Stimulated activated naive CD4-positive, alpha-beta T cell treated with Interleukin-2 at 50 U/mL for 16 hours (primary cell): Measurements from ENCODE around the gene ZFYVE28.

ENCODE experiments used
- DNase-seq: peaks from one replicate; lab custom pipeline; 2025; lab: John Stamatoyannopoulos, UW

The ZFYVE28 gene

DNA sequence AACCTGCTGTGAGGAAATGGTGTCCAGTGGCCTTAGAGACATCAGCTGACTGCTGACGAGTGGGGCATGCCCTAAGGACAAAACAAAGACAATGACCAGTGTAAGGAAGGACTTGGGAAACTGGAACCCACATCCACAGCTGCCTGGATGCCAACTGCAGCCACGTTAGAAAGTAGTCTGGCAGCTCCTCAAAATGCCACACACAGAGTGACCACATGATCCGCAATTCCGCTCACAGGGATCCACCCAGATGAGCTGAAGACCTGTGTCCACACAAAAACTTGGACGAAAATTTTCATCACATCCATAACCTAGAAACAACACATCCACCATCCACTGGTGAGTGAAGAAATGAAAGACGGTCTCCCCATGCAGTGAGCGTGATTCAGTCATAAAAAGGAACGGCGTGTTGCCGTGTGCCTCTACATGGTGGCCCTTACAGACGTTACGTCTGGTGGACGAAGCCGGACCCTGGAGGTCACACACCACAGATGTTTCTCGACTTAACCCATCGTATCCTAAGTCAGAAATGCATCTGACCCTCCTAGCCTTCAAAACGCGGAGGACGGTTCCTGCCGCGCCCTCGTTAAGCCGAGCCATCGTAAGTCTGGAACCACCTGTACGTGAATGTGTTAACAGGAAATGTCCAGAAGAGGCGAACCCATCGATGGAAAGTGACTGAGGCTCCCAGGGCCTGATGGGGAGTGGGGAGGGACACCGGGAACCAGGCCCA lies 115.9 kb downstream of the ZFYVE28 start:
- DNase-seq: no peak

DNA sequence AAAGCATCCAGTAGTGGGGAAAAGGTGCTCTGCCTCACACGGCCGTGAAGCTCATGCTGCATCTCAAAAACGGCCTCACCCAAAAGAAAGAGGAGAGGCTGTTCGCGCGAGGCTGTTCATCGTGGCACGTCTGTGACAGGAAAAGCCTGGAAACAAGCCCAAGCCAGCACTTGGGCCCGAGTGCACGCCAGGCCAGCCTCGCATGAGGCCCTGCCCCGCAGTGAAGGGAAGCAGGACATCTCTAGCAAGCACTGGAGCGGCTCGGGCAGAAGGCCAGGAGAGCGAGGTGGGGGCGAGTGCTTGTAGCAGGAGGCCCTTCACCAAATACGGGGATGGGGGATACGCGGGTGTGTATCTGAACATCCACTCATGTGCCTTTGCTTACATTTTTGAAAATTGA lies 116.6 kb downstream of the ZFYVE28 start:
- DNase-seq: no peak

DNA sequence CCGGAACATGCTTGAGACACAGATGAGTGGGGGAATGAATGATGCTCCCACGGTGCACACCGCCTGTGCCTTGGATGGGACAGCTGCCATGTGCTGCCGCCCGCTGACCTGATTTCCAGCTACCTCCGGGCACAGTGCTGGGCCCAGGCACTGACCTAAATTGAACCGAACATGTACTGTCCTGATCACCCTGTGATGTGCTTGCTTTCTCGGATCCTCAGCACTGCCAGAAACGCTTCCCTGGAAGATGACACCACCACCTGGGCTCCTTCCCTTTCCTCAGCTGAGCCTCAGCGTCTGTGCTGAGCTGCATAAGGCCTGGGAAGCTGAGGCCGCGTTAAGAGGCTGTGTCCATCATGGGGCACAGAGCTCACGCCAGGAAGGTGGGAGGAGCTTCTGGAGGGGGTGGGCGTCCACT lies 117.2 kb downstream of the ZFYVE28 start:
- DNase-seq: no peak

DNA sequence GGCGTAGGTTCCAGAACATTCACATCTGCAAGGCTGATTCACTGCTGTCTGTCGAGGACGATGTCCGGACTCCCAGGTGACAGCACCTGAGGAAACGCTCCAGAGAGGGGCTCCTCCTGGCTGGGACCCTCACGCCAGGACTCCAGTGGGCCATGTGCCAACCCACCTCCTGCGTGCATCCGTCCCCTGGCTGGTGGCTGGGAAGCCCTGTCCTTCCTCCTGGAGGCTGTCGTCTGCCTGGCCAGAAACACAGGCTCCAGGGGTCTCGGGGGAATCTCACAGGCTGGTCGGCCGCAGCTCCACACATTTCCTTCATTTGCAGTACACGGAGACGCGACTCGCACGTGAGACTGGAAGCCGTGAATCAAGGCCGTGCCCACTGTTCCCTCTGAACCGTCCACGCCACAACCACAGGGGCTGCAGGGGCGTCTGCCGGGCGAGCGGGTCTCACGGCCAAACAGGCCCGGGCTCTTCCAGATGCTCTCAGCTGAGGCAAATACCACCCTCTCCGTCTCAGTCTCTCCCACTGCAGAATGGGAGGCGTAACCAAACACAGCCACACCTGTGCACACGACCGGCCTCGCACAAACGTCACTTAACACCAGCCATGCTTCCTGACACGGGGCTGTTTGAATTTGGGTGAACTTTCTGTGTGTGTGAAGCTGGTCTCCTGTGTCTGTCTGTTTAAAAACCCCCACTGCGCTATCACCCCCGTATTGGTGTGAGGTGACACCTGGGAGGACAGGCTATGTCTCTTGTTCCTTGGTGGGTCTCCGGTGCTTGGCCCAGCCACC lies 117.8 kb downstream of the ZFYVE28 start:
- DNase-seq: no peak

DNA sequence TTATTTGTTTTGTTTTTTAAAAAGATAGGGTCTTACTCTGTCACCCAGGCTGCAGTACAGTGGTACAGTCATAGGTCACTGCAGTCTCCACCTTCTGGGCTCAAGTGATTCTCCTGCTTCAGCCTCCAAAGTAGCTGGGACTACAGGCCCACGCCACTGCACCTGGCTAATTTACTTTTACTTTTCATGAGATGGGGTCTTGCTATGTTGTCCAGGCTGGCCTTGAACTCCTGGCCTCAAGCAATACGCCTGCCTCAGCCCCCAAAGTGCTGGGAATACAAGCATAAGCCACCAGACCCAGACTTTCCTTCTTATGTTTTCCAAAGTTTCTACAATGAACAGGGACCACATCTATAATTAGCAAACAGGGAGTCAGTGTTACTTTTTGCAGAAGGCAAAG lies 118.7 kb downstream of the ZFYVE28 start:
- DNase-seq: no peak

DNA sequence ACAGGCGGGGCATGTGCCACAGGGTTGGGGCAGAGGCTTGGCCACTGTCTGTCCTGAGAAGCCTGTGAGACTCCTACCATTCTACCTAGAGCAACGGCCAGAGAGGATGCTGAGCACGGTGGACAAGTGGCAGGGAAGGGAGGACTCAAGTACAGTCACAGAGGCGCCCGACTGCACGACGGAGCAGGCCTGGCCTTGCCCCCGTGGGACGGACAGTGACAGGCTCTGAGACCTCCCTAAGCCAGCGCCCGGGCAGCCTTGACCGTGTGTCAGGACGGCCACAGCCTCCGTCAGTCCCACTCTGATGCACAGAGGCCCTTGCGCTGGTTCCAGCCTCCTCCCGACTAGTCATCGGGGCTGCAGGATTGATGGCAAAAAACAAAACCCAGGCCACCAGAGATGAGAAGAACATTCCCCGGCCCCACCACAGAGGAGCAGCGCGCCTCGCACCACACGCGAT lies 119.9 kb downstream of the ZFYVE28 start:
- no peak for DNase-seq

DNA sequence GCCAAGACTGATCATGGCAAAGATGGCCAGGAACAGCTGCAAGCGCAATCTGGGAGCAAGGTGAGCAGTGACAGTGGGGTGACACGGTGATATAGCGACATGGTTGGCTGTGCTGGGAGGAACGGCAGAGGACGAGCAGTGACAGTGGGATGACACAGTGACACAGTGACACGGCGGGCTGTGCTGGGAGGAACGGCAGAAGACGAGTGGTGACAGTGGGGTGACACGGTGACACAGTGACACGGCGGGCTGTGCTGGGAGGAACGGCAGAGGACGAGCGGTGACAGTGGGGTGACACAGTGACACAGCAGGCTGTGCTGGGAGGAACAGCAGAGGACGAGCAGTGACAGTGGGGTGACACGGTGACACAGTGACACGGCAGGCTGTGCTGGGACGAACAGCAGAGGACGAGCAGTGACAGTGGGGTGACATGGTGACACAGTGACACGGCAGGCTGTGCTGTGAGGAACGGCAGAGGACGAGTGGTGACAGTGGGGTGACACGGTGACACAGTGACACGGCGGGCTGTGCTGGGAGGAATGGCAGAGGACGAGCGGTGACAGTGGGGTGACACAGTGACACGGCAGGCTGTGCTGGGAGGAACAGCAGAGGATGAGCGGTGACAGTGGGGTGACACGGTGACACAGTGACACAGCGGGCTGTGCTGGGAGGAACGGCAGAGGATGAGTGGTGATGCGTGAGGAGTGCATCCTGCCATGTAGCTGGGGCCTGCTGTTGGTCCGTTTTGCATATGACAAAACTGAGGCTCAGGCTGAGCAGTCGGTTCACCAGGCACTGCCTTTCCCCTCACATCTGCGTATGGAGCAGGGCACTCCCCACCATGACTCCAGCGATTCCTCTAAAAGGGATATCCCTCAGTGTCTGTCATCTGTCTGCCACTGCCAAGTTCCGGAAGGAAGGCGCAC lies 120.6 kb downstream of the ZFYVE28 start:
- no peak for DNase-seq

DNA sequence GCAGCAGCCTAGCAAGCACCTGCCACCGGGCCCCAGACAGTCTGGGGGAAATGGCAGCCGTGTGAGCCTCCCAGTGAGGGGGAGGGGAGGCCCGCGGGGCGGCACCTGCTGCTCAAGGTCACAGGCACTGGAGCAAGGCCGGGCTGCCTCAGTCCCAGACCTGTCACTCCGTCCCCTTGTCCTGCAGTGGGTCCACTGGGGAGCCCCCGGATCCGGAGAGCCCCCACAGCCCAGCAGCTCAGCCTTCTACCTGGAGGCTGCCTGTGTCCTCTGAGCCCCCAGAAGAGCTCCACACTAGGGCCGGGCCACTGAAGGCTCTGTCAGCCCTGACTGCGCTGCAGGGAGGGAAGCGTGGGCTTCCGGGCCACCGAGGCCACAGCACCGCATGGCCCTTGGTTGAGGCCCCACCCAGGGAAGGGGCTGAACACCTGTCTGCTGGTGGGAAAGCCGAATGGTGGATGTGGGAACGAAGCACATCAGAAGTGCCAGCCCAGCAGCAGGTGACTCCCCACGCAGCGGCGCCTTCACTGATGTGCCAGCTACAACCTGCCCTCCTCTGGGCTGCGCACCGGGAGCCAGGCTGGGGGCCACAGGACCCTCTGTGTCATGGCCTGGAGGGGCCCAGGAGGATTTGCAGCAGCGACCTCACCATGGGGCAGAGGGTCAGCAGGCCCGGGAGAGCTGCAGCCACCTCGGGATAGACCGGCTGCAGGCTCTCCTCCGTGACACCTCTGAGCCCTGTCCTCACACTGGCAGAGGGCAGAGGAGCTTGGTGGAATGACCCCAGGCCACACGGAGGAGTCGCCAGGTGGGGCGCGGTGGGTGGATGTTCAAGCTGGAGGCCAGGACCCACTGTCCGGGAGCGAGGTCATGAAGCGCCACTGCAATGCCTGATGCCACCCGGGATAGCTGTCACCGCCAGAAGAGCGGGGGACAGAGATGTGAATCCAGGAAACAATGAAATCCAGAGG lies 121.5 kb downstream of the ZFYVE28 start:
- DNase-seq: no peak

DNA sequence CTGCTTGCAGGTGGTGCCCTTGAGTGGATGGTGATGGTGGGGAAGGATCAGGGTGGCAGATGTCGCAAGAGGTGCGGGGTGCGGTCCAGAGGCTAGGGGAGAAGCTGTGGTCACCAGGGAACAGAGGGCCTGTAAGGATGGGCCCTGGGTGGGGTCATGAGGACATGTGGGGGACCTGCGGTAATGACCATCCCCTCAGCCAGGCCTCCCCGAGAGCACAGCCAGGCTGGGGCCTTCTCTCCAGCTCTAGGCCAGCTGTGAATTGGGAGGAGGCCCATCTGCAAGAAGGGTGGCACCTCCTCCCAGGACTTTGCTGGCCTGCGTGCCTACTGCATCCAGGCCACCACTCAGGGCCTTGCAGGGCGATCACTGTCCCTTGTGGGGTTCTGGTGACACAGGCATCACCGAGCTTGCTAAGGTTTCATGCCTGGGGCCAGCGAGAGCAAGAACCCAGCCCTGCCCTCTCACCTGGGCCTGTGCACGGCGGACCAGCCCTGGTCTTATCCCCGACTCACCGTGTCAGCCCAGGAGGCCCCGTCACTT lies 122.5 kb downstream of the ZFYVE28 start:
- no peak for DNase-seq

DNA sequence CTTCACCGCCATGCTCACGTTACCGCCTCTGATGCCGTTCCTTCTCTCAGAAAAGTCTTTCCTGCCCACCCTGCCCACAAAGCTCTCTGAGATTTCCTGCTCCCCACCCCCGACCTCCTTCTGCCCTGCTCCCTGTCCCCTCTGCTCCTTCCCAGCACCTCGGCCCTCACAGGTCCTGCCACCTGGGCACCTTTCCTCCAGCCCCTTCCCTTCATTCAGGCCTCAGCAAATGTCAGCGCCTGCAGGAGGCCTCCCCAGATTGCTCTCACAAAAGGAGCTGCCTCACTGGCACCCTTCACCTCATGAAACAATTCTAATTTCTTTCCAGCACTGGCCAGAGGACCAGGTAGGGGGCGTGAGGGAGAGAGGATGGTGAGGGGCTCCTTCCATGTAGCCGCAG lies 122.9 kb downstream of the ZFYVE28 start:
- no peak for DNase-seq

DNA sequence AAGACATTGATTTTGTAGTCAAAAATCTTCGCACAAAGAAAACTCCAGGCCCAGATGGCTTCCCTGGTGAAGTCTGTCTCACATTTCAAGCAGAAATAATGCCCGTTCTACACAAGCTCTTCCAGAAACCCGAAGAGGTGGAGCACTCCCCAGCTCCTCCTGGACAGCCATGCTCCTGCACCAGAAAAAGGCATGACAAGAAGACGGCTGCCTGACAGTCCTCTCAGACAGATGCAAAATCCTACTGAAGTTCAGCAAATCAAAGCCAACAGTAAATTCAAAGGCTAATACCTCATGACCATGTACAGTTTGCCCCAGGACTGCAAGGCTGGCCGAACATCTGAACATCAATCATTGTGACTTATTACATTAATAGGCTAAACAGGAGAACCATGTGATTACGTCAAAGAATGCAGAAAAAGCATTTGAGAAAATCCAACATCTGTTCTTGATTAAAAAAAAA lies 125.8 kb downstream of the ZFYVE28 start:
- DNase-seq: no peak

DNA sequence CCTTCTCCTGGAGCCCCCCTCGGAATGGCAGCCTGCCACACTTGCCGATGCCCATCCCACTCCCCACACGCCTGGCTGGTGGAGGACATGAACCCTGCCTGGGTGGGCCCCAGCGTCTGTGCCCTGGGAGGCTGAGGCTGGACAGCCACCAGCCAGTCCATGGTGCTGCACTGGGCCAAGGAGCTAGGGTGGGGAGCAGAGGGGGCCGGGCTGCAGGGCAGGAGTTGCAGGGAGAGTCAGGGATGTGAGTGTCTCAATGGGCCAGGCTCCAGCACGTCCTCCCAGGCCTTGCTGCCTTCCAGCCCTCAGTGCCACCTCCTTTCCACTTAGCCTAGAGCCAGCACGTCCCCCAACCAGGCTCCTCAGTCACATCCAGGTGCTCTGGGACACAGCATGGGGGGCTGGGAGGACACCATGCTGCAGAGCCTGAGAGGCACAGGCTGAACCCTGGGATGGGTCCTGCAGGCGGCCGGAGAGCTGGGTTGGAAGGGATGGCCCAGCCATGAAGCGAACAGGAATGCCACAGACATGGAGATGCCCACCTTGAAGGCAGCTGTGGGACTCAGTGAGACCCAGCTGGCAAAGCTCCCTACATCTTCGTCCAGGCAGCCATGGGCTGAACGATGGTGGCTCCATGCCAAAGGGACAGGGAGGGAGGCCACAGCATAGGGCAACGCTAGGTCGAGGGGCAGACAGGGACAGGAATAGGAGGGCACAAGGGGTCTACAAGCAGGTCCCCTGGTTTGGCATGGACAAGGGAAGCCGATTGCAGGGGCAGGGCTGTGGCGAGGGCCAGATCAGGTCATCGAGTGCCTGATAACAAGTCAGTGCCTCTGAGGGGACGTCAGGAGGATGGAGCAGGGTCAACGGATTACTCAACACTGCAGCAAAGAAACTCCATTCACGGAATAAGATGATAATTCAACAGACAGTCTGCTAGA lies 126.5 kb downstream of the ZFYVE28 start:
- DNase-seq: no peak

DNA sequence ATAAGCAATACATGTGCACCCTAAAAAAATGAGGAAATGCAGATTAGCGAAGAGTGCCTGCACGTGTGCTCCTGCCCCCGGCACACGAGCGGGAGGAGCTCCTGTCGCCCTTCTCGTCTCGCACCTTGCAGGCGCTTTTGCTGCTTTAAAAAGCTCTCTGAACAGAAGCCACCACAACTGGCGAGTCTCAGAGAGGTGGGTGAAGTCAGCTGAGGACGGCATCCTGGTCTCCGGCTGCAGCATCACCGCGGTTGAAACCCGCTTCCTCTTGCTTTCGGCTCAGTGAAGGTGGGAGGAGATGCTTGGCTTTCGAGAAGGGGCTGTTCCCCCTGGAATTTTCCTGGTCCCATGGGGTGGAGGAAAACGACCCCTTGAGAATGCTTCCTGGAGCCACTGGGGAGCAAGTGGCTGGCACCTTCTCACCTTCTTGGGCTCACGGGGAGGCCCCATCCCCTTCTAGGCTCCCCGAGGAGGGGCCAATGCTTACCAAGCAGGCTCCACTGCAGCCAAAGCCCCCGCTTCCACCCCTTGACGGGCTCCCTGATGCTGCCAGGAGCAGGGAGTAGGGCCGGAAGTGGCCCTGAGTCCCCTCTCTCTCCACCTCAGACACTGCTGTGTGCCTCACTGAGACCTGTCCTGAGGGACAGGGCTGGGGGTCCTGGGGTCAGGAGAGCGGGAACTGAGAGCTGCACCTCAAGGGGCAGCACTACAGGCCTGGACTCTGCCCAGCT lies 127.3 kb downstream of the ZFYVE28 start:
- peak; percentile 60 for DNase-seq

DNA sequence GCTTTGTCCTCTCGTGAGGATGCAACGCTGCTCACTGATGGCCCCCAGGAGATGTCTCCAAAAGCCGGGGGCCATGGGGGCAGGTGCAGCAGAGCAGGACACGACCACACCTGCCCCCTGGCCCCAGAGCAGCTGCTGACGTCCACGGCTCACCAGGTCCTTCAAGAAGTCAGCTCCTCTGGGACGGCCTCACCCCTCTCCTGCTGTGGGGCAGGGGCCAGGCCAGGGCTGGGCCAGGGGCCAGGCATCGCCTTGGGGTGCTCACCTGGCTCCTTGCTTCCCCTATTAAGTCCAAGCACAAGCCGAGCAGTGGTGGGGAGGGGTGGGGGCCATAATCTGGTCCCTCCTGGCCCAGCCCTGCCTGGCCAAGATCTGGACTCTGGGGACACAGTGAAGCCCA lies 128.0 kb downstream of the ZFYVE28 start:
- no peak for DNase-seq

DNA sequence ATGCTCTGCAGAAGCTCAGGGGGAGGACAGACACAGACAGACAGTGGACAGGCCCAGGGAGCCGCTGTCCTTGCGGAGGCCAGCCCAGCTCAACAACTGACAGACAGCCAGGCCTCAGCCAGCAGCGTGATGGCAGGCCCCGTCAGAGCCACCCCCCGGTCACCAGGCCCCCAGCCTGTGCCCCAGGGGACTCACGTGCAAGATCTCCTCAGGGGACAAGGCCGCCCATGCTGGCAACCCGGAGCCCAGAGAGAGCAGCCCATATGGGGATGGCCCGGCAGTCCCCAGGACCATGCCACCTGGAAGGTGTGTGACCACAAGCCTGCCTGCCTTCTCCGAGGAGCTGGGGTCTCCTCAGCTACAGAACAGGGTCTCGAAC lies 128.5 kb downstream of the ZFYVE28 start:
- no peak for DNase-seq

DNA sequence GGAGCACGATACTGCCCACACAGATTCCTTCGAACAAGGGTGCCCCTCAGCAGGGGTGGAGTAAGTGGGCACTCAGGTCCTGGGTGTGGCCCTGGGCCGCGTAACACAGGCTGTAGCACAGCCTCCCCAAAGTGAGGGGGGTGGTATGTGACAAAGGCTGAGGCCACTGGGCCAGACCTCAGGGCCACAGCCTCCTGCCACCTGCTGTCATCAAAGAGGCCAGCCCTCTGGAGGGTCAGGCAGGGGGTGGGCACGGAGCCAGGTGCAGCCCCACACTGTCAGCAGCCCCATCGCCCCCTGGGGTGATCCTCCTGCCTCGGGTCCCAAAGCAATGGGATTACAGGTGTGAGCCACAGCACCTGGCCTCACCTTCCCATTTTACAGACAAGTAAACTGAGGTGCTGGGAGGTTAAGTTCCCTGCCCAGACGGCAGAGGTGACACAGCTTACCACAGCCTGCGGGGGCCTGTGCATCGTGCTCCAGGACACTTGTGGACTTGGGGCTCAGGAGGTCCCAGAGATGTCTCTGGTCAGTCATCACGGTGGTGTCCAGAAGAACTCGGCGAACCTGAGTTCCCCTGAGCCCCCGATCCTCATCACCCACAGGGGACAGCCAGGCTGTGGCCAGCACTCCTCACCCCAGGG lies 129.0 kb downstream of the ZFYVE28 start:
- DNase-seq: no peak

DNA sequence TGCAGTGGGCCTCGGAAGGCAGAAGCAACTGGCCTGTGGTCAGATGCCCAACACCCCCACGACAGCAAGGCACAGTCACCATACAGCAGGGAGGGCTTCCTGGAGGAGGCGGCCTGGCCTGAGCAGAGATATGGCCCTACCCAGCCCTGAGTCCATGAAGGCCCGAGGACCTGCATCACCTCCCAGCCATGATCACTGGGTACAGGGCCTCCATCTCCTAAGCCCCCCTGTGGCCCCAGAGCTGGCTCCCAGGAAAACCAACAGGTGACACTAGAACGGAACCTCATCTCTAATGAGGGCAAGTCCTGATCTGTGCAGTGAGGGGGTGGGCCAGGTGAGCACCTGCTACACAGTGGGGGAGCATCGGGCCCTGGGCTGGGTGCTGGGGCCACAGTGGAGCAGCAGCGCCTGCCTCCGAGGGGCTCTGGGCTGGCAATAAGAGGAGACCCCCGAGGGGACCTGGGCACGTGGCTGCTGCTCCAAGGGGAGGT lies 130.3 kb downstream of the ZFYVE28 start:
- DNase-seq: no peak

DNA sequence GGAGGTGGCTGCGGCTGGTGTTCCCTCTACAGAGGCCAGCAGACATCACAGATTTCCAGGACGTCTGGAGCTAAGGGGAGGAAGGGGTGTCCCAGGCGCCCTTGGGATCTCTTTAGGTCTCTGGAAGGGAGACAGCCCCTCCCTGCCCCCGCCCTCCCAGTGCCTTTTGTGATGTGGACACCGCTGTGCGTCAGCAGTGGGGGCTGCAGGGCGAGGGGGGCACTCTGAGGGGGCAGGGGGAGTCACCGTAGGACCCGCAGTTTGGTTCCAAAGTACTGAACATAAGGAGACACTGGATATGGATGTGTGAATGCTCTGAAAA lies 130.9 kb downstream of the ZFYVE28 start:
- no peak for DNase-seq
